Measurements from ENCODE around the gene ITPR3.

ITPR3 gene

DNA sequence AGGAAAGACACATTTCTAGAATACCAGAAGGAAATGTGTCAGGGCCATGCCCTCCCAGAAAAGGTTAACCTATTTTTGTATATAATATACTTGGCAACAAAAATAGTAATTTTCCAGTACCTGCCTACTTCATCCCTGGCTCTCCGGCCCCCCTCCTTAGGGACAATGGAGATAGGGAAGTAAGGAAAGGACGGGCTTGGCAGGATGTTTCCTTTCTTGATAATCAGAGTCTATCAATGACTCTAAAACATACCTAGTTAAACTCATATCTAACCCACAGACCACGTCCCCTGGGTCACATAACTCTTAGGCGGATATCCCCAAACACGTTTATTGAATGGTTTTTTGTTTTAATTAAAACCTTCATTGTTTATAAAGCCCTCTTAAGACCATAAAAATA lies 78.6 kb downstream of the ITPR3 start:
- TF ChIP-seq, protein P1, sequence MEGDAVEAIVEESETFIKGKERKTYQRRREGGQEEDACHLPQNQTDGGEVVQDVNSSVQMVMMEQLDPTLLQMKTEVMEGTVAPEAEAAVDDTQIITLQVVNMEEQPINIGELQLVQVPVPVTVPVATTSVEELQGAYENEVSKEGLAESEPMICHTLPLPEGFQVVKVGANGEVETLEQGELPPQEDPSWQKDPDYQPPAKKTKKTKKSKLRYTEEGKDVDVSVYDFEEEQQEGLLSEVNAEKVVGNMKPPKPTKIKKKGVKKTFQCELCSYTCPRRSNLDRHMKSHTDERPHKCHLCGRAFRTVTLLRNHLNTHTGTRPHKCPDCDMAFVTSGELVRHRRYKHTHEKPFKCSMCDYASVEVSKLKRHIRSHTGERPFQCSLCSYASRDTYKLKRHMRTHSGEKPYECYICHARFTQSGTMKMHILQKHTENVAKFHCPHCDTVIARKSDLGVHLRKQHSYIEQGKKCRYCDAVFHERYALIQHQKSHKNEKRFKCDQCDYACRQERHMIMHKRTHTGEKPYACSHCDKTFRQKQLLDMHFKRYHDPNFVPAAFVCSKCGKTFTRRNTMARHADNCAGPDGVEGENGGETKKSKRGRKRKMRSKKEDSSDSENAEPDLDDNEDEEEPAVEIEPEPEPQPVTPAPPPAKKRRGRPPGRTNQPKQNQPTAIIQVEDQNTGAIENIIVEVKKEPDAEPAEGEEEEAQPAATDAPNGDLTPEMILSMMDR (IDR thresholded peaks at IDR 0.05; ENCODE audit: low read depth, low read length): no peak
- in situ Hi-C loops (cut with HindIII; ENCODE audit: low sequenced_read_pairs): no loop called here
- H3K4me3 ChIP-seq (ENCODE audit: low read depth, low read length): no peak overlapping the region
- DNase-seq (ENCODE audit: low read depth, low spot score): no peak

DNA sequence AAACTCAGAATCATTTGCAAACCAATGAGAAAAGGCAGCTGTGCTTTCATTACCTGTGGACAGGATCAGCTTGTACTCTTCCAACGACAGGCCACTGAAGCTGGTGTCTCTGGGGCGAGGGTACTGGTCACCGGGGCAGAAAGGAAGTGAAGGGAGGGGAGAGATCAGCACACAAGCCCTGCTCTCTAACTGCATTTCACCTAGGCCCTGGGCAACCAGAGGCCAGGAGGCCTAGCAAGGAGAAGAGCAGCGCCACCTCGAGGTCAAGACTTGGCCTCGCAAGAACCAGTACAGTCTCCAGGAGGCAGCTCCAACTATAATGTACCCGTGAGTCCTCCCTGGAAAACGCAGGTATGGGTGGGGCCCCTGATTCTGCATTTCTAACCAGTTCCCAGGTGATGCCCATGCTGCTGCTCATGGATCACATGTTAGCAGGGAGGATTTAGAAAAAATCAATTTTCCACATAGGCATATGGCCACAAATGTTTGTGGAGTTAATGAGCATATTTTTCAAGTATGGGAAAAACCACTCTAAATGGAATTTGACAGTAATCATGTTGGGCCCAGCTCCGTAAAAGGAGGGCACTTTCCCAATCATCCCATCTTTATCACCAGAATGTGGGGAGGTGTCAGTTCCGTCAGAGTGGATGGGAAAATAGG lies 79.4 kb downstream of the ITPR3 start:
- no peak overlapping the region for H3K4me3 ChIP-seq (ENCODE audit: low read depth, low read length)
- TF ChIP-seq, protein P1 (IDR thresholded peaks at IDR 0.05; ENCODE audit: low read depth, low read length): peak; percentile 89
- in situ Hi-C loops (cut with HindIII; ENCODE audit: low sequenced_read_pairs): no loop called here
- DNase-seq (ENCODE audit: low read depth, low spot score): peak; percentile 69

DNA sequence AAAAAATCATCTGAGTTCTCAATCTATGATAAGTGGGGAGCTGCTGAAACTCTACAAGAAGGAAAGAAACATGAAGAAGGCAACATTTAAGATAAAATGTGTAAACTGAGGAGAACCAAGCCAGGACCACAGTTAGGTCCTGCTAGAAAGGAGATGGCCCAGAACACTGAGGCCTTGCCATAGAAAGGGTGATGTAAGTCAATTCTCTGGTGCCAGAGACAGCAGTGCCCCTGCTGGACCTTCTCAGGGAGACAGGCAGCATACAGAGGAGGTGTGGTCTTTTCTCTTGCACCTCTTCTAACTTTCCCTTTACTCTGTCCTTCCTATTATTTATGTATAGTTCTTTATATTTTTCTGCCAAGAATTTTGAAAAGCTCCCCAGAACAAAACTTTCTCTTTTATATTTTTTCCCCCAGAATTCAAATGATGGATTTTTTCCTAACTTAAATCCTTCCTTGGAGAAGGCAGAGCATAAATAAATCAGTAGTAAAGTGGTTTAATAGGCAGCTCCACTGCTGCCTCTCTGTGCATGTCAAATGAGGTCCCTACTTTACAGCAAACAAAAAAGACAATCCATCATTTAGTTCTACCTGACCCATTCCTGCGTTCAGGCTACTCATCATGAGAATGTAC lies 81.3 kb downstream of the ITPR3 start:
- peak; percentile 59 for DNase-seq (ENCODE audit: low read depth, low spot score)
- in situ Hi-C loops (cut with HindIII; ENCODE audit: low sequenced_read_pairs): no loop called here

DNA sequence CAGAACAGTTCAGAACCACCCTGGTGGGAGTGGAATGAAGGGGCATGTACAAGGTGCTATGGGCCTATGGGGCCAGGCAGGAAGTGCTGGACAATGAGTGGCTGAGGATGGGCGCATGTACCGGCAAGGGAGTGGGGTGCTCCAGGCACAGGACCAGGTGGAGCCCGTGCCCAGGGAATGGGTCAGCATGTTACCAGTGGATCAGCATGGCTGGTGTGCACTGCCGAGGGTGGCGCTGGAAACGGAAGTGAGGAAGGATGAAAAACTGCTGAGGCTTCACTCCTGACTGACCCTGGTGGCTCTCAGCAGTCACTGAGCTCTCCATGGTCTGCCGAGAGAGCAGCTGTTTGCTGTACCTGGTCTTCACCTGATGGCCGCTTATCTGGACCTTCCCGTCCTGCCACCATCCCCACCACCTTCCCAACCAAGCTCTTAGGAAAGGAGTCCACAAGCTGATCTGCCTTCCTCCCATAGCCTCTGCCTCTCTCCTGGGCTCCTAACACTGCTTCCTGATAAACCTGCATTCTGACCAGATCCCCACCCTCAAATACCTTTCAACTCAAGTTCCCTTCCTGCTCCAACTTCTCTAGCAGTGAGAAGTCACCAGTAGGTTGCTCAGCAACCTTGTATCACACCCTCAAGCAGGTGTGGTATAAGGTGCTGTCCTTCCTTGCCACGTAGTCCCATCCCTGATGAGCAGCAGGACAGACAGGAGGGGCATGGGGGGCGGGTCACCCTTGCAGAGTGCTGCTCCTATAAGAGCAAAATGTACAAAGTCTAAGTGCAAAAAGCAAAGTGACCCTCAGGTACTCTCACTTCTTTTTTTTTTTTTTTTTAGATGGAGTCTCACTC lies 83.3 kb downstream of the ITPR3 start:
- in situ Hi-C loops (cut with HindIII; ENCODE audit: low sequenced_read_pairs): no loop called here
- TF ChIP-seq, protein P1 (IDR thresholded peaks at IDR 0.05; ENCODE audit: low read depth, low read length): no peak
- DNase-seq (ENCODE audit: low read depth, low spot score): no peak
- H3K4me3 ChIP-seq (ENCODE audit: low read depth, low read length): no peak overlapping the region

More for the DNA sequence above, 81.3 kb downstream of the ITPR3 start:
- no peak overlapping the region for H3K4me3 ChIP-seq (ENCODE audit: low read depth, low read length)
- TF ChIP-seq, protein P1 (IDR thresholded peaks at IDR 0.05; ENCODE audit: low read depth, low read length): peak; percentile 78

DNA sequence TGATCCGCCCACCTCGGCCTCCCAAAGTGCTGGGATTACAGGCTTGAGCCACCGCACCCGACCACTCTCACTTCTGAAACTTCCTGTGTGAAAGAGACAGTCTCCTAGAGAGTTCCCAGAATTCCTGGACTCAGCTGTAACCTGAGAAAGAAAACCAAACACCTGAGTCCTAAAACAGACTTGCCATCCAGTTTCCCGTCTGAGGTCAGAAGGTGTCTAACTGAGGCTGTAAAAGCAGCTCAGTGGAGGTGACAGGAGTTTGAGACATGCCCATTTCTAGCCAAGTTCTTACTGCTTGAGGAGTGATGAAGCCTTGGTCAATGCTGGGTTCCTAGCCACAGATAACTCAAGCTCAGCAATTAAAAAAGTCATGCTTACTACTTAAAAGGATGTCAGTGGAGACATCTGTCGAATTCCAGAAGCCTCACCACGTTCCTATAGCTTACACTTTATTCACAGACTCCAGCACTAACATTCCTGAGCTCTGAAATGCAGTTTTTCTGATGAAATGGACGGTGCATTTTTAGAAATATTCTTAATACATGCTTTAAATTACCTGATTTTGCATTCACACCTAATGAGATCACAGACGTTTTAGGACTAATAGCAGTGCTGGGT lies 84.3 kb downstream of the ITPR3 start:
- no peak for DNase-seq (ENCODE audit: low read depth, low spot score)
- TF ChIP-seq, protein P1 (IDR thresholded peaks at IDR 0.05; ENCODE audit: low read depth, low read length): no peak
- in situ Hi-C loops (cut with HindIII; ENCODE audit: low sequenced_read_pairs): no loop called here
- H3K4me3 ChIP-seq (ENCODE audit: low read depth, low read length): no peak overlapping the region

Data from astrocyte of the spinal cord (primary cell).